Astrocyte of the spinal cord (primary cell): Measurements from ENCODE around the gene PPM1E.
A peak's percentile ranks its signal among the peaks of the same experiment; 100 is the strongest.

Experiments
- DNase-seq: peaks from one replicate; pipeline ENCODE4 v3.0.0; 2011; ENCODE audit warnings: low read depth, low spot score
- H3K4me3 ChIP-seq: 2 replicates; pipeline ENCODE4 v1.5.1; 2011; ENCODE audit warnings: low read depth, mild to moderate bottlenecking, low read length, moderate library complexity
- CTCF ChIP-seq: IDR thresholded peaks from 2 replicates; pipeline ENCODE4 v1.5.1; 2012; ENCODE audit warnings: low read depth, mild to moderate bottlenecking, low read length, inconsistent platforms
- in situ Hi-C: cut with HindIII; loops from 2 replicates; pipeline ENCODE4 v1.10.0; 2017; ENCODE audit warnings: low sequenced_read_pairs

The PPM1E gene

GRCh38 chr17:58755577-58756245, at the start of gene PPM1E:
PPM1E (plus strand) TSS chr17:58755854.
- H3K4me3 ChIP-seq, result peak within 1 kb of the TSS; percentile 49
- in situ Hi-C loops, result no loop called here
- DNase-seq, result peak; percentile 33
- no peak for TF ChIP-seq CTCF

- DNase-seq, result no peak
Measured at GRCh38 chr17:58706351-58707140, 49.1 kb upstream of the PPM1E start.

GRCh38 chr17:58710948-58711552, 44.6 kb upstream of the PPM1E start:
- DNase-seq, result peak; percentile 74
- peak; percentile 64 for TF ChIP-seq CTCF
- no peak overlapping the region for H3K4me3 ChIP-seq
- in situ Hi-C loops, result no loop called here

More at GRCh38 chr17:58706351-58707140, 49.1 kb upstream of the PPM1E start:
- H3K4me3 ChIP-seq, result no peak overlapping the region
- in situ Hi-C loops, result no loop called here
- no peak for TF ChIP-seq CTCF

- no peak for TF ChIP-seq CTCF
- no peak for DNase-seq
- in situ Hi-C loops, result no loop called here
- H3K4me3 ChIP-seq, result no peak overlapping the region
Measured at GRCh38 chr17:58722274-58722673, 33.4 kb upstream of the PPM1E start.

- no peak overlapping the region for H3K4me3 ChIP-seq
- in situ Hi-C loops, result no loop called here
- DNase-seq, result no peak
- TF ChIP-seq CTCF, result no peak
Measured at GRCh38 chr17:58722696-58723095, 33.0 kb upstream of the PPM1E start.

- in situ Hi-C loops, result no loop called here
- H3K4me3 ChIP-seq, result no peak overlapping the region
- no peak for TF ChIP-seq CTCF
- DNase-seq, result no peak
Measured at GRCh38 chr17:58728798-58729197, 26.9 kb upstream of the PPM1E start.
